Chondrocyte (in vitro differentiated cells): ENCODE measurements around the gene ARHGDIA. TPM values are rescaled to one million over a fixed set of nuclear protein-coding genes. Genes with fewer than 3 reads are reported as not detected.

Source experiments
- DNase-seq: peaks from one replicate; pipeline ENCODE4 v3.0.0; 2021; ENCODE audit warnings: mixed read lengths, low spot score
- H3K27ac Mint-ChIP-seq: one replicate; pipeline ENCODE4 v1.8.0; 2021; ENCODE audit warnings: mild to moderate bottlenecking, moderate library complexity, mixed read lengths; ENCODE audit not compliant: unreplicated experiment
- H3K27me3 Mint-ChIP-seq: 2 replicates; pipeline ENCODE4 v1.8.0; 2021; ENCODE audit warnings: low read depth, mixed read lengths
- H3K36me3 Mint-ChIP-seq: 2 replicates; pipeline ENCODE4 v1.8.0; 2021; ENCODE audit warnings: low read depth, mixed read lengths
- H3K4me1 Mint-ChIP-seq: 2 replicates; pipeline ENCODE4 v1.8.0; 2021; ENCODE audit warnings: low read depth, mild to moderate bottlenecking, mixed read lengths
- H3K4me3 Mint-ChIP-seq: one replicate; pipeline ENCODE4 v1.8.0; 2021; ENCODE audit warnings: mild to moderate bottlenecking, moderate library complexity, mixed read lengths; ENCODE audit not compliant: unreplicated experiment
- H3K9me3 Mint-ChIP-seq: 2 replicates; pipeline ENCODE4 v1.8.0; 2021; ENCODE audit warnings: low read depth, mixed read lengths
- CTCF ChIP-seq: fragments of 200-600 bp; sonication (generic); IDR thresholded peaks from 2 replicates; pipeline ENCODE4 v1.5.0; 2021; ENCODE audit warnings: antibody characterized with exemption, mild to moderate bottlenecking, moderate library complexity
- total RNA-seq: library from RNA; stranded (reverse); gene quantifications from 3 replicates; pipeline ENCODE4 v1.2.1, GENCODE V29; 2021

The ARHGDIA gene
- total RNA-seq, 1 donor from 2014 or later, result 481 TPM

- TF ChIP-seq CTCF, result no peak
- DNase-seq, result no peak
- H3K9me3 Mint-ChIP-seq, result no peaks in the 10 kb centered on the region
- H3K27me3 Mint-ChIP-seq, result no peaks in the 10 kb centered on the region
- peaks cover 6% of the 10 kb centered on the region for H3K36me3 Mint-ChIP-seq
- peaks cover 72% of the 10 kb centered on the region for H3K4me1 Mint-ChIP-seq
- no peak overlapping the region for H3K4me3 Mint-ChIP-seq
- H3K27ac Mint-ChIP-seq, result peak overlapping the region; percentile 94
Measured at GRCh38 chr17:81866440-81867169, 4.5 kb downstream of the ARHGDIA start.

GRCh38 chr17:81865733-81866439 lies 5.3 kb downstream of the ARHGDIA start:
- H3K27me3 Mint-ChIP-seq, result no peaks in the 10 kb centered on the region
- TF ChIP-seq CTCF, result no peak

GRCh38 chr17:81865358-81865732 lies 5.8 kb downstream of the ARHGDIA start:
- Mint-ChIP-seq H3K9me3 (no peaks in the 10 kb centered on the region), H3K27ac (peak overlapping the region; percentile 74), H3K36me3 (peaks cover 6% of the 10 kb centered on the region), H3K4me1 (peaks cover 75% of the 10 kb centered on the region), H3K27me3 (no peaks in the 10 kb centered on the region), H3K4me3 (no peak overlapping the region)
- no peak for TF ChIP-seq CTCF
- DNase-seq, result no peak

More at GRCh38 chr17:81865733-81866439, 5.3 kb downstream of the ARHGDIA start:
- Mint-ChIP-seq H3K36me3 (peaks cover 6% of the 10 kb centered on the region), H3K27ac (peak overlapping the region; percentile 74), H3K4me3 (no peak overlapping the region), H3K9me3 (no peaks in the 10 kb centered on the region), H3K4me1 (peaks cover 75% of the 10 kb centered on the region)
- DNase-seq, result no peak

GRCh38 chr17:81863833-81864768 lies 7.0 kb downstream of the ARHGDIA start:
- peaks cover 7% of the 10 kb centered on the region for H3K36me3 Mint-ChIP-seq
- no peak for DNase-seq
- TF ChIP-seq CTCF, result no peak
- no peak overlapping the region for H3K4me3 Mint-ChIP-seq
- peak overlapping the region; percentile 91 for H3K27ac Mint-ChIP-seq
- no peaks in the 10 kb centered on the region for H3K27me3 Mint-ChIP-seq
- H3K4me1 Mint-ChIP-seq, result peaks cover 71% of the 10 kb centered on the region
- H3K9me3 Mint-ChIP-seq, result no peaks in the 10 kb centered on the region
